ENCODE results near the gene RDH13.

DNA sequence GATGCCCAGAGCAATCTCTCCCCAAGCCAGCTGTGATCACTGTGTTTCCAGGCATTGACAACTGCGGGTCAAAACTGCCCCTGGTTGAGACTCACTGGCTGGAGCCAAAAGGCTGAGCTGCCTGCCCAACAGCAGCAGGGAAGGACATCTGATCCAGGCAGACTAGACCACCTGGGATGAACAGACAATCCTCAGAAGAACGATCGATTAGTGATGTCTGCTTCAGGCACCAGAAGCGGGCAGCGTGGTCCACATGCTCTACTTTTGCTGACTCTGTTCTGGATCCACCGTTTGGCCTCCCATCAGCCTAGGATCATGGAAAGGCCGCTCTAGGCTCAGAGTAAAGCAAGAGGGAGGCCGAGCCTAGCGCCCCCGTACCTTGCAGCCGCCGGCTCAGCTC is 15.0 kb downstream of the RDH13 start:
- TF ChIP-seq ZC3H10 (CRISPR knock-in tag; IDR thresholded peaks at IDR 0.05) = no peak
- no peak for TF ChIP-seq ZFP30 (CRISPR knock-in tag; IDR thresholded peaks at IDR 0.05)
- TF ChIP-seq OSR1 (CRISPR knock-in tag; IDR thresholded peaks at IDR 0.05) = no peak
- TF ChIP-seq TCF4 (CRISPR knock-in tag; IDR thresholded peaks at IDR 0.05; ENCODE audit: borderline replicate concordance) = no peak
- TF ChIP-seq POU6F1 (CRISPR knock-in tag; IDR thresholded peaks at IDR 0.05; ENCODE audit: borderline replicate concordance, low read depth) = no peak
- no peak for TF ChIP-seq ARNTL (CRISPR knock-in tag; IDR thresholded peaks at IDR 0.05; ENCODE audit: borderline replicate concordance, low read depth)
- no peak for TF ChIP-seq TOX (CRISPR knock-in tag; IDR thresholded peaks at IDR 0.05; ENCODE audit: borderline replicate concordance)
- no peak for TF ChIP-seq PATZ1 (CRISPR knock-in tag; IDR thresholded peaks at IDR 0.05; ENCODE audit: borderline replicate concordance)
- no peak for TF ChIP-seq ZNF70 (CRISPR knock-in tag; IDR thresholded peaks at IDR 0.05)
- no peak for TF ChIP-seq ZFP3 (CRISPR knock-in tag; IDR thresholded peaks at IDR 0.05)
- TF ChIP-seq SNAI2 (CRISPR knock-in tag; IDR thresholded peaks at IDR 0.05) = no peak
- TF ChIP-seq PPARA (CRISPR knock-in tag; IDR thresholded peaks at IDR 0.05; ENCODE audit: borderline replicate concordance) = no peak
- no peak for TF ChIP-seq CREB5 (CRISPR knock-in tag; IDR thresholded peaks at IDR 0.05; ENCODE audit: low read depth)
- TF ChIP-seq RARB (CRISPR knock-in tag; IDR thresholded peaks at IDR 0.05) = no peak

Data from SK-N-SH treated with all-trans-retinoic acid at 6 μM for 48 hours (cell line).